K562 (cell line): Measurements from ENCODE around the gene MRPL55. TPM values are rescaled to one million over a fixed set of nuclear protein-coding genes. Genes with fewer than 3 reads are reported as not detected.
A peak's percentile ranks its signal among the peaks of the same experiment; 100 is the strongest.

Experiments
- ATF6 ChIP-seq: sonication (generic); formaldehyde crosslinking; IDR thresholded peaks from 2 replicates; pipeline ENCODE4 v1.4.0; 2020; ENCODE audit warnings: mild to moderate bottlenecking, missing genetic modification reagents
- CREM ChIP-seq: IDR thresholded peaks from 2 replicates; pipeline ENCODE4 v1.6.1; 2014; ENCODE audit warnings: antibody characterized with exemption, low read depth
- DPF2 ChIP-seq: fragments of 450-650 bp; IDR thresholded peaks from 2 replicates; pipeline ENCODE4 v1.6.1; 2016
- IRF9 ChIP-seq: fragments of 450-650 bp; IDR thresholded peaks from 2 replicates; pipeline ENCODE4 v1.6.1; 2016; ENCODE audit warnings: missing biosample characterization, missing genetic modification characterization
- MAFG ChIP-seq: fragments of 450-650 bp; conservative IDR thresholded peaks from 2 replicates; pipeline ENCODE4 v1.6.1; 2016; ENCODE audit warnings: missing genetic modification characterization, missing compliant biosample characterization
- MITF ChIP-seq: IDR thresholded peaks from 2 replicates; pipeline ENCODE4 v1.6.1; 2014; ENCODE audit warnings: antibody characterized with exemption
- MYNN ChIP-seq, 2 experiments: sonication (generic); formaldehyde crosslinking in 1 of 2; IDR thresholded peaks; 2 replicates each; pipeline versions ENCODE4 v1.5.0 to v1.6.1; 2016 to 2020; ENCODE audit warnings: antibody characterized with exemption in 1 of 2, missing genetic modification reagents in 1 of 2
- NBN ChIP-seq: fragments of 450-650 bp; IDR thresholded peaks from 2 replicates; pipeline ENCODE4 v1.6.1; 2016; ENCODE audit warnings: low read depth, mild to moderate bottlenecking
- NFRKB ChIP-seq: fragments of 450-650 bp; IDR thresholded peaks from 2 replicates; pipeline ENCODE4 v1.6.1; 2016; ENCODE audit warnings: low read depth
- RBM14 ChIP-seq: fragments of 200-400 bp; formaldehyde crosslinking; IDR thresholded peaks from 2 replicates; pipeline ENCODE4 v1.6.1; 2018; ENCODE audit warnings: low read depth, mild to moderate bottlenecking, low read length, moderate library complexity, borderline replicate concordance; ENCODE audit not compliant: insufficient read depth
- SIN3A ChIP-seq, 2 experiments: fragments of 150-350 bp in 1 of 2; IDR thresholded peaks; 2 replicates each; pipeline ENCODE4 v1.6.1; 2011 to 2016; ENCODE audit warnings: borderline replicate concordance in 2 of 2, low read depth in 2 of 2, low read length in 2 of 2, mild to moderate bottlenecking in 2 of 2, moderate library complexity in 2 of 2; ENCODE audit not compliant: control insufficient read depth in 1 of 2
- ZC3H4 ChIP-seq: sonication (generic); formaldehyde crosslinking; IDR thresholded peaks from 2 replicates; pipeline ENCODE4 v1.9.0; 2021; ENCODE audit warnings: missing genetic modification reagents, borderline replicate concordance
- ZNF217 ChIP-seq: sonication (generic); formaldehyde crosslinking; IDR thresholded peaks from 2 replicates; pipeline ENCODE4 v1.8.0; 2022; ENCODE audit warnings: mild to moderate bottlenecking, missing genetic modification reagents
- ZNF57 ChIP-seq: fragments of 450-650 bp; formaldehyde crosslinking; IDR thresholded peaks from 2 replicates; pipeline ENCODE4 v1.4.0; 2020; ENCODE audit warnings: mild to moderate bottlenecking, moderate library complexity
- polyA plus RNA-seq, 8 experiments: library from polyadenylated mRNA; depleted of rRNA in 4 of 8; stranded (reverse) in 5 of 8; unstranded in 3 of 8; fragments of >200 nt; fragmentation: Nextera tagmentation in 2 of 8; fragmentation: Illumina TruSeq in 1 of 8; extraction: Ambion mirVana in 2 of 8; extraction: Trizol in 1 of 8; gene quantifications; 2 replicates each; pipeline versions ENCODE4 v1.2.1 to v1.2.3, GENCODE V29; 2011 to 2014; ENCODE audit warnings: inconsistent platforms in 1 of 8, missing spikeins in 1 of 8
- total RNA-seq, 7 experiments: library from RNA; depleted of rRNA in 6 of 7; stranded (reverse); fragments of >200 nt in 6 of 7; fragmentation: Illumina TruSeq in 2 of 7; extraction: Trizol in 2 of 7; gene quantifications; 2 replicates each; pipeline versions ENCODE4 v1.2.1 to v1.2.3, GENCODE V29; 2011 to 2021; ENCODE audit warnings: low replicate concordance in 1 of 7

The MRPL55 gene
- total and polyA plus RNA-seq, 9 of the 15 experiments (the other 6 are each of a cell fraction or from before 2014, with no cell fraction given): 34.9 to 228 (median 81.0) TPM

GRCh38 chr1:228101994-228102790 is 6.9 kb downstream of the MRPL55 start (continued):
- TF ChIP-seq SIN3A (IDR thresholded peaks at IDR 0.05; ENCODE audit: borderline replicate concordance in 2 of 2, control insufficient read depth in 1 of 2, low read depth in 2 of 2, low read length in 2 of 2): peak in 1 of 2 experiments; percentile 13; a peak in 1 of 4 replicates
- no peak; the same call in 1 of the 2 replicates for TF ChIP-seq ATF6 (CRISPR knock-in tag)
- TF ChIP-seq MAFG (tag): no peak
- TF ChIP-seq ZC3H4 (CRISPR knock-in tag): no peak
- TF ChIP-seq ZNF57 (CRISPR knock-in tag): no peak
- no peak for TF ChIP-seq MYNN (IDR thresholded peaks at IDR 0.05)
- no peak for TF ChIP-seq MYNN (CRISPR knock-in tag; IDR thresholded peaks at IDR 0.05)
- 0 out of 2 replicates have a peak, but pooled peaks have one; percentile 7 for TF ChIP-seq CREM
- no peak for TF ChIP-seq RBM14
- TF ChIP-seq DPF2: no peak
- no peak for TF ChIP-seq MITF
- TF ChIP-seq NBN: 0 out of 2 replicates have a peak, but pooled peaks have one; percentile 21
- TF ChIP-seq IRF9 (tag): no peak
- TF ChIP-seq ZNF217 (CRISPR knock-in tag): no peak
- no peak for TF ChIP-seq NFRKB
